ENCODE results near the gene ADGRF5. TPM values are rescaled to one million over a fixed set of nuclear protein-coding genes. Genes with fewer than 3 reads are reported as not detected.
"Not testable (repeated sequence)": the region's sequence is repeated elsewhere in the genome, so short reads cannot be mapped to it uniquely, and the experiment has no call there.

ADGRF5 gene
- total RNA-seq, 3 donors from 2014 or later, result 22.5 to 43.4 (median 41.6) TPM

- intact Hi-C loops (cut with DNase I; ENCODE audit: low total_unique reads), result no loop called here
- TF ChIP-seq POLR2AphosphoS5 (IDR thresholded peaks at IDR 0.05) (no peak), CTCF (IDR thresholded peaks at IDR 0.05) (no peak), POLR2A (IDR thresholded peaks at IDR 0.05) (no peak)
- Histone ChIP-seq H3K4me3 (no peak overlapping the region), H3K4me1 (no peaks in the 10 kb centered on the region), H3K36me3 (no peaks in the 10 kb centered on the region), H3K27me3 (no peaks in the 10 kb centered on the region), H3K27ac (no peak overlapping the region), H3K9me3 (peaks cover 9 to 15% of the 10 kb centered on the region in 2 donors)
- DNase-seq (ENCODE audit: low spot score in 2 of 2), result no peak
Measured at GRCh38 chr6:46838033-46838432, 83.7 kb downstream of the ADGRF5 start.

GRCh38 chr6:46834991-46835390, 86.7 kb downstream of the ADGRF5 start:
- H3K36me3 ChIP-seq; H3K27me3 ChIP-seq; intact Hi-C loops (cut with DNase I; ENCODE audit: low total_unique reads); DNase-seq (ENCODE audit: low spot score in 2 of 2); H3K4me1 ChIP-seq; H3K9me3 ChIP-seq; H3K4me3 ChIP-seq; H3K27ac ChIP-seq: not testable (repeated sequence)

- H3K4me3 ChIP-seq; H3K27ac ChIP-seq; intact Hi-C loops (cut with DNase I; ENCODE audit: low total_unique reads); H3K27me3 ChIP-seq; H3K9me3 ChIP-seq; DNase-seq (ENCODE audit: low spot score in 2 of 2); H3K4me1 ChIP-seq; H3K36me3 ChIP-seq: not testable (repeated sequence)
Measured at GRCh38 chr6:46834257-46834916, 87.4 kb downstream of the ADGRF5 start.

GRCh38 chr6:46832816-46833215, 88.9 kb downstream of the ADGRF5 start:
- Histone ChIP-seq H3K36me3 (no peaks in the 10 kb centered on the region), H3K4me3 (no peak overlapping the region), H3K9me3 (no peaks in the 10 kb centered on the region), H3K27me3 (no peaks in the 10 kb centered on the region), H3K4me1 (no peaks in the 10 kb centered on the region), H3K27ac (no peak overlapping the region)
- intact Hi-C loops (cut with DNase I; ENCODE audit: low total_unique reads), result no loop called here
- DNase-seq (ENCODE audit: low spot score in 2 of 2), result no peak
- TF ChIP-seq CTCF (IDR thresholded peaks at IDR 0.05), result no peak
- no peak for TF ChIP-seq POLR2A (IDR thresholded peaks at IDR 0.05)
- TF ChIP-seq POLR2AphosphoS5 (IDR thresholded peaks at IDR 0.05), result no peak

GRCh38 chr6:46828939-46829338, 92.8 kb downstream of the ADGRF5 start:
- Histone ChIP-seq H3K9me3 (no peaks in the 10 kb centered on the region), H3K4me1 (no peaks in the 10 kb centered on the region)
- intact Hi-C loops (cut with DNase I; ENCODE audit: low total_unique reads), result no loop called here

GRCh38 chr6:46821458-46821881, 100.3 kb downstream of the ADGRF5 start:
- Histone ChIP-seq H3K36me3 (no peaks in the 10 kb centered on the region), H3K27ac (no peak overlapping the region), H3K27me3 (no peaks in the 10 kb centered on the region), H3K4me1 (no peaks in the 10 kb centered on the region), H3K9me3 (no peaks in the 10 kb centered on the region), H3K4me3 (no peak overlapping the region)
- TF ChIP-seq POLR2A (IDR thresholded peaks at IDR 0.05) (no peak), POLR2AphosphoS5 (IDR thresholded peaks at IDR 0.05) (no peak), CTCF (IDR thresholded peaks at IDR 0.05) (no peak)
- no peak for DNase-seq (ENCODE audit: low spot score in 2 of 2)
- intact Hi-C loops (cut with DNase I; ENCODE audit: low total_unique reads), result no loop called here

More at GRCh38 chr6:46828939-46829338, 92.8 kb downstream of the ADGRF5 start:
- no peaks in the 10 kb centered on the region for H3K36me3 ChIP-seq
- no peaks in the 10 kb centered on the region for H3K27me3 ChIP-seq
- TF ChIP-seq CTCF (IDR thresholded peaks at IDR 0.05), result no peak
- no peak for TF ChIP-seq POLR2A (IDR thresholded peaks at IDR 0.05)
- TF ChIP-seq POLR2AphosphoS5 (IDR thresholded peaks at IDR 0.05), result no peak
- DNase-seq (ENCODE audit: low spot score in 2 of 2), result no peak
- H3K27ac ChIP-seq, result no peak overlapping the region
- H3K4me3 ChIP-seq, result no peak overlapping the region
